Psoas muscle (tissue), 8 donors: ENCODE results near the gene CYB561D2. TPM values are rescaled to one million over a fixed set of nuclear protein-coding genes. Genes with fewer than 3 reads are reported as not detected.
A peak's percentile ranks its signal among the peaks of the same experiment; 100 is the strongest.

Experiments
- ATAC-seq, 4 donors: fragments of 200-7000 bp; cut with Tn5 transposase; one replicate each; pipeline ENCODE4 v1.9.1; 2020; ENCODE audit warnings: moderate library complexity in 3 of 4, mild to moderate bottlenecking in 2 of 4
- DNase-seq, 2 donors: peaks; one replicate each; pipeline ENCODE4 v3.0.0-alpha.2; 2020
- H3K27ac ChIP-seq: fragments of 200-600 bp; one replicate; pipeline ENCODE4 v1.8.0; 2022
- H3K27me3 ChIP-seq, 3 donors: fragments of 200-600 bp in 1 of 3; one replicate each; pipeline versions ENCODE4 v1.6.1 to v1.8.0; 2013 to 2022; ENCODE audit warnings: low read length in 2 of 3, mild to moderate bottlenecking in 2 of 3, moderate library complexity in 1 of 3; ENCODE audit not compliant: insufficient read depth in 3 of 3
- H3K36me3 ChIP-seq, 2 donors: fragments of 200-600 bp in 1 of 2; one replicate each; pipeline versions ENCODE4 v1.6.1 to v1.8.0; 2013 to 2022; ENCODE audit warnings: low read depth in 1 of 2, mild to moderate bottlenecking in 1 of 2, moderate library complexity in 1 of 2; ENCODE audit not compliant: insufficient read depth in 1 of 2
- H3K4me1 ChIP-seq: fragments of 200-600 bp; one replicate; pipeline ENCODE4 v1.8.0; 2022
- H3K4me3 ChIP-seq: fragments of 200-600 bp; one replicate; pipeline ENCODE4 v1.8.0; 2022; ENCODE audit warnings: mild to moderate bottlenecking
- H3K9me3 ChIP-seq: fragments of 200-600 bp; one replicate; pipeline ENCODE4 v1.8.0; 2022
- CTCF ChIP-seq: fragments of 200-600 bp; IDR thresholded peaks from one replicate; pipeline ENCODE4 v1.8.0; 2022; ENCODE audit warnings: antibody characterized with exemption
- WGBS, 3 donors: extraction: QIAGEN DNeasy Blood & Tissue Kit; methylation state at CpG; one replicate each; pipeline versions ENCODE4 v1.1.6 to v1.1.7; 2013; 5-methylcytosine and 5-hydroxymethylcytosine counted together
- intact Hi-C, 2 donors: fragments of 100-400 bp; cut with DNase I; formaldehyde crosslinking; loops; one replicate each; pipeline versions ENCODE4 v1.11.0 to v1.14.2; 2022
- polyA plus RNA-seq, 3 donors: library from polyadenylated mRNA; stranded (reverse); fragments of 200-250 nt; gene quantifications; one replicate each; pipeline ENCODE4 v1.2.3, GENCODE V29; 2013
- total RNA-seq, 4 donors: library from RNA; stranded (reverse); fragmentation: NEBNext Ultra II Directional in 2 of 4; extraction: Animal tissue kit (Norgen Biotek cat#: 25700) in 2 of 4; gene quantifications; one replicate each; pipeline versions ENCODE4 v1.2.1 to v1.2.4, GENCODE V29; 2021 to 2023
- donor health status: healthy with polysubstance abuse.
- donor health status: DM: no; HTN: no; CAD: no; lungs with moderate emphysema.
- donor health status: Bipolar disorder and iron deficiency.
- donor health status: healthy.
- donor health status: DM: yes; HTN: yes; CAD: no.
- donor health status: DM: no; HTN: no; CAD: no.
- donor health status: DM: no; HTN: no; CAD: no.
- donor health status: DM: yes; HTN: yes; CAD: no.

CYB561D2 gene
- total and polyA plus RNA-seq, 7 donors = 5.7 to 34.8 (median 9.2) TPM

- ATAC-seq = peak in 1 of 4 donors; percentile 6
- no peak for TF ChIP-seq CTCF
- no peaks in the 10 kb centered on the region for H3K9me3 ChIP-seq
- H3K4me3 ChIP-seq = no peak overlapping the region
- no peak overlapping the region for H3K27ac ChIP-seq
- no peaks in the 10 kb centered on the region for H3K36me3 ChIP-seq
- no peak for DNase-seq
- 68 to 77% (median 72%) methylated on average over 7 of the region's 7 CpGs for WGBS, 3 donors
- intact Hi-C loops = no loop called here
- no peaks in the 10 kb centered on the region for H3K4me1 ChIP-seq
- H3K27me3 ChIP-seq = no peaks in the 10 kb centered on the region
Measured at GRCh38 chr3:50375258-50375931, 24.7 kb downstream of the CYB561D2 start.

GRCh38 chr3:50378024-50378423 lies 27.4 kb downstream of the CYB561D2 start:
- no peaks in the 10 kb centered on the region for H3K4me1 ChIP-seq
- DNase-seq (no peak), ATAC-seq (no peak)
- H3K9me3 ChIP-seq = no peaks in the 10 kb centered on the region
- H3K27ac ChIP-seq = no peak overlapping the region
- 73 to 87% (median 83%) methylated on average over 6 of the region's 6 CpGs for WGBS, 3 donors
- no peaks in the 10 kb centered on the region for H3K36me3 ChIP-seq
- H3K4me3 ChIP-seq = no peak overlapping the region
- no peak for TF ChIP-seq CTCF
- intact Hi-C loops = no loop called here
- H3K27me3 ChIP-seq = no peaks in the 10 kb centered on the region

GRCh38 chr3:50378757-50379156 lies 28.1 kb downstream of the CYB561D2 start:
- H3K9me3 ChIP-seq = no peaks in the 10 kb centered on the region
- H3K36me3 ChIP-seq = no peaks in the 10 kb centered on the region
- H3K4me3 ChIP-seq = no peak overlapping the region
- WGBS, 3 donors = 93 to 94% (median 93%) methylated on average over 17 of the region's 17 CpGs
- H3K27ac ChIP-seq = no peak overlapping the region
- ATAC-seq (no peak), DNase-seq (no peak)
- intact Hi-C loops = no loop called here
- H3K4me1 ChIP-seq = no peaks in the 10 kb centered on the region
- TF ChIP-seq CTCF = no peak
- no peaks in the 10 kb centered on the region for H3K27me3 ChIP-seq

- Histone ChIP-seq H3K36me3 (no peaks in the 10 kb centered on the region), H3K4me3 (no peak overlapping the region), H3K4me1 (no peaks in the 10 kb centered on the region), H3K27ac (no peak overlapping the region), H3K9me3 (no peaks in the 10 kb centered on the region), H3K27me3 (no peaks in the 10 kb centered on the region)
- ATAC-seq (no peak), DNase-seq (no peak)
- WGBS, 3 donors = 82 to 88% (median 84%) methylated on average over 17 of the region's 17 CpGs
- no peak for TF ChIP-seq CTCF
- intact Hi-C loops = no loop called here
Measured at GRCh38 chr3:50380405-50381085, 29.9 kb downstream of the CYB561D2 start.
